GM21423 (cell line): Measurements from ENCODE around the gene ITCH.
"Not testable (repeated sequence)": the region's sequence is repeated elsewhere in the genome, so short reads cannot be mapped to it uniquely, and the experiment has no call there.

Experiments
- ATAC-seq: cut with Tn5 transposase; IDR thresholded peaks from one replicate; pipeline ENCODE4 v1.9.1; 2021; ENCODE audit warnings: mild to moderate bottlenecking, moderate library complexity; ENCODE audit not compliant: unreplicated experiment

Gene ITCH

GRCh38 chr20:34375977-34376430 is 12.9 kb downstream of the ITCH start:
- no peak for ATAC-seq

DNA sequence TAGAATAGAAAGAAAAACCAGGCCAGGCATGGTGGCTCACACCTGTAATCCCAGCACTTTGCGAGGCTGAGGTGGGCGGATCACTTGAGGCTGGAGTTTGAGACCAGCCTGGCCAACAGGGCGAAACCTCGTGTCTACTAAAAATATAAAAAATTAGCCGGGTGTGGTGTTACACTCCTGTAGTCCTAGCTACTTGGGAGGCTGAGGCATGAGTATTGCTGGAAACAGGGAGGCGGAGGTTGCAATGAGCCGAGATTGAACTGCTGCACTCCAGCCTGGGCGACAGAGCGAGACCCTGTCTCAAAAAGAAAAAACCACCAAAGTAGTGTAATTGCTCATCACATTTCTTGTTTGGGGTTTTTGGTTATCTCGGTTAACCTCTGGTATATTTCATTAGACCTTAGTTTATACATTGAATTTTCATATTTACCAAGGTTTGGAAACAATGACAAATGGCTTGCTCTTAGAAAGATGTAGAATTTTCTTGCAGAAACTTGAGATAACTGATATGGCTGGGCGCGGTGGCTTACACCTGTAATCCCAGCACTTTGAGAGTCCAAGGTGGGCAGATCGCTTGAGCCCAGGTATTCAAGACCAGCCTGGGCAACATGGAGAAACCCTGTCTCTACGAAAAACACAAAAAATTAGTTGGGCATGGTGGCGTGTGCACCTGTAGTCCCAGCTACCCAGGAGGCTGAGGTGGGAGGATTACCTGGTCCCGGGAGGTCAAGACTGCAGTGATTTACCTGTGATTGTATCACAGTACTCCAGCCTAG is 14.2 kb downstream of the ITCH start:
- ATAC-seq = peak; percentile 67

- no peak for ATAC-seq
Observed at GRCh38 chr20:34382174-34382573, 19.1 kb downstream of the ITCH start.

GRCh38 chr20:34382877-34383455 is 19.9 kb downstream of the ITCH start:
- not testable (repeated sequence) for ATAC-seq

DNA sequence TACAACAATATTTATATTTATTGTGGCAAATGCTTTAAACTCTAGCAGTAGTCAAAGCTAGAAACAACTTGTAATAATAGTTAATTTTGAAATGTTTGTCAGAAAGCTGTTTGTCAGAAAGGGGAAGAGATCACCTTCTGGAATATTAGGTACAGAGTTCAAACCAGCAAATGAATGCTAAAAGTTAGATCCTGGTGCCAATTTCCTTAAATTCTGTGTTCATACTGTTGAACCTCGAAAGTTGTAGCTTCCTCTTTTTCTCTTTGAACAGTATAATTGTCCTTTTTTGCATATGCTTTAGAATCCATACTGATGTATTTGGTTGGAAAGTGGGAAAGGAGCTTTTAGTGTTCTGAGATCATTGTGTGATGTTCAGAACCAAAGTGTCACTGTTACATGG is 22.4 kb downstream of the ITCH start:
- no peak for ATAC-seq

- no peak for ATAC-seq
Observed at GRCh38 chr20:34388000-34388399, 24.9 kb downstream of the ITCH start.

- ATAC-seq = no peak
Observed at GRCh38 chr20:34388678-34389077, 25.6 kb downstream of the ITCH start.

GRCh38 chr20:34389206-34389953 is 26.3 kb downstream of the ITCH start:
- no peak for ATAC-seq

GRCh38 chr20:34389954-34390555 is 27.0 kb downstream of the ITCH start:
- no peak for ATAC-seq

- ATAC-seq = no peak
Observed at GRCh38 chr20:34396408-34396807, 33.3 kb downstream of the ITCH start.

DNA sequence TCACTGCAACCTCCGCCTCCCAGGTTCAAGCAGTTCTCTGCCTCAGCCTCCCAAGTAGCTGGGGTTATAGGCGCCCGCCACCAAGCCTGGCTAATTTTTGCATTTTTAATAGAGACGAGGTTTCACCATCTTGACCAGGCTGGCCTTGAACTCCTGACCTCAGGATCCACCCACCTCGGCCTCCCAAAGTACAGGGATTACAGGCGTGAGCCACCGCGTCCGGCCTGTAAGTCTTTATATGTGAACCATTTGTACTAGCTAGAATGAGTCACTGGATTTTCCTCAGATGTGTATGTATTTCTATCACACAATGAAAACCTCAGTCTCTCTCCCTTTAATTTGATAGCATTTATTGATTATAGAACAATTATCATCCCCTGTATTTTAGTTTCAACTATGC is 34.0 kb downstream of the ITCH start:
- no peak for ATAC-seq

DNA sequence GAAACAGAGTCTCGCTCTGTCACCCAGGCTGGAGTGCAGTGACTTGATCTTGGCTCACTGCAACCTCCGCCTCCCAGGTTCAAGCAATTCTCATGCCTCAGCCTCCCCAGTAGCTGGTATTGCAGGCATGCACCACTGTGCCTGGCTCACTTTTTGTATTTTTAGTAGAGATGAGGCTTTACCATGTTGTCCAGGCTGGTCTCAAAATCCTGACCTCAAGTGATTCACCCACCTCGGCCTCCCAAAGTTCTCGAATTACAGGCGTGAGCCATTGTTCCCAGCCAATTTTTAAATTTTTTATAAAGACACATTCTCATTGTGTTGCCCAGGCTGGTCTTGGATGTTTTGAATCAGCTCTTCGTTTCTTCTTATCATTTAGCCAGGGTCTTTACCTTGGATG is 37.7 kb downstream of the ITCH start:
- ATAC-seq = not testable (repeated sequence)

GRCh38 chr20:34401741-34402455 is 38.8 kb downstream of the ITCH start:
- no peak for ATAC-seq

GRCh38 chr20:34402461-34402860 is 39.4 kb downstream of the ITCH start:
- no peak for ATAC-seq

DNA sequence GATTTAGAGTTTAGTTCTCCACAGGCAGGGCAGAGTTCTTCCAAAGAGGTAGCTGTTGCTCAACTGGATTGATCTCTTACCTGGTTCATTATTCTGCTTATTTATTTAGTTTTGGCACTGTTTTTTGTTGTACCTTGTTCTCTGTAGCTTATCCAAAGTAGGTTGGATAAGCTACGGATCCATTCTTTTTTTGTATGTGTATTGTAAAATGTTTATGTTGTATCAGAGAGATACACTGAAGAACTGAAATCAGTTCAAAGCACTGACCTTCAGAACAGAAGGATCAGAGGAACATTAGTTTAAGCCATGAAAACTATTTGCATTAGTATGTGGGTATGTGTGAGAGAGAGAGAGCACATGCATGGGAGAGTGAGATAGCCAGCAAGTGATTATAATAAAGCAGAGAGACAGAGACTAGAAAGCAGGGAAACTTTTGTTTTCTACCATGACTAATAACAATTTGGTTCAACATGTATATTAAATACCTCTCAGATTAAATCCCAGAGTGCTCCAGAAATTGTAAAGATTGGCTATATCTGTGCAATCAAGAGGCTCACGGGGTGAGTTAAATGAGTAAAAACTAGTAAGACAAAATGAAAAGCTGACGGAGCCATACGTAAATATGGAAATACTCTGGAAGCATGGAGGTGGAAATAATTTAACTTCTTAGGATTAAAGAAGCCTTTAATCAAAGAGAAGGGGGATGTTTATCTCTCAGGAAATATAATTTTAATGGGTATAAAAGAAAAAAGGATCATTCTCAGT is 40.2 kb downstream of the ITCH start:
- ATAC-seq = no peak

DNA sequence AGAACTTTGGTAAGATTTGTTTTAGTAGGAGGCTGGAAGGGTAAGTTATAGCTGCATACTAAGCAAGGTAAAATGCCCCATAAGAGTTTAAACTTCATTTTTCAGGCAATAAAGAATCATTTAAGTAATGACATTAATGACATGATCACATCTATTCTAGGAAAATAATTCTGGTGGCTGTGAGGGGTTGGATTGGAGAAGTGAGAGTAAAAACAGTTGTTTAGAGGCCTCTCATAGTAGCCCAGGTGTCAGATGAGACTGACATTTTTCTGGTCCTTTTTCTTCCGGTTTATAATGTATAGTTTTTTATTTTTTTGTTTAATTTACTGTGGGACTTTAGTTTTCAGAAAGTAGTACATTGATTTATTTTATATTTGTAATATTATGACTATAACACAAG is 40.8 kb downstream of the ITCH start:
- peak; percentile 55 for ATAC-seq

GRCh38 chr20:34404803-34405202 is 41.7 kb downstream of the ITCH start:
- ATAC-seq = no peak

- not testable (repeated sequence) for ATAC-seq
Observed at GRCh38 chr20:34405247-34405651, 42.2 kb downstream of the ITCH start.

- not testable (repeated sequence) for ATAC-seq
Observed at GRCh38 chr20:34405942-34406341, 42.9 kb downstream of the ITCH start.

GRCh38 chr20:34407962-34408474 is 44.9 kb downstream of the ITCH start:
- ATAC-seq = no peak
